Choroid plexus epithelial cell (primary cell): ENCODE results near the gene C5orf15.

Experiments
- DNase-seq: peaks from one replicate; pipeline ENCODE4 v3.0.0-alpha.2; 2010; ENCODE audit warnings: low read depth
- H3K4me3 ChIP-seq: 2 replicates; pipeline ENCODE4 v1.5.1; 2011; ENCODE audit warnings: low read depth, mild to moderate bottlenecking, control low read depth, low read length, moderate library complexity
- TF ChIP-seq, protein P1 (sequence below): conservative IDR thresholded peaks from 2 replicates; pipeline ENCODE4 v1.5.1; 2011; ENCODE audit warnings: low read depth, mild to moderate bottlenecking, control low read depth, inconsistent platforms, low read length, moderate library complexity

Gene C5orf15

DNA sequence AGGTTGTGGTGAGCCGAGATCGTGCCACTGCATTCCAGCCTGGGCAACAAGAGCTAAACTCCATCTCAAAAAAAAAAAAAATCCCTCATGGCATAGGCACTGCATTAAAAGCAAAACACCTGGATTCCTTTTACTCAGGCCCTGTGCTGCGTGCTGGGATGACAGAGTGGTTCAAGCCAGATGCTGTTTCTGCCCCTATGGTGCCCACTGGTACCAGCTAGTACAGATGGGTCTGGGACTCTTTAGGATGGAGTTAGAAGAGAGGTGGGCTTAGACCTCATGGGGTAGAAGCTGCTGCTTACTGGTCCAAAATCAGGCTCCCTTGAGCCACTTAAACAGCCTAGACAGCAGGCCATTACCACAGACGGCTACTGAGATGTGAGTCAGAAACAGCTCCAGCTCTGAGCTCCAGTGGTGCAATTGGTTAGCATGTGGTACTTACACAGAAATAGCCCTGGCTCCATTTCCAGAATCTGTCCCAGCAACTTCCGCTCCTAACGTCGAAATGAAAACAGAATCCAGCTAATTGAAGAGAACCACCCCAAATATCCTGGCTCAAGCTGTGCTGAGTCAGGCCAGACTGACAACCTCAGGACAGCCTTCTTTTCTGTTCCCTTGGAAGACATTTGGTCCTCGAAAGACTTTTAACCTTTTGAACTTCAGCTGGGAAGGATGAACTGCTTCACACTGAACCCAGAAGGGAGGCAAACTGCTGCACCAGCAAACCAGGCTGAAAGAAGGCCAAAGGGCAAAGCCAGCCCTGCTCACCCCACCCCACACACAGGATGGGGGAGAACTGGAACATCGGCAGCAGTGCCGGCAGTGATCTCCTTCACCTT is 15.5 kb downstream of the C5orf15 start:
- peak; percentile 98 for DNase-seq
- H3K4me3 ChIP-seq = no peak overlapping the region
- TF ChIP-seq, protein P1, sequence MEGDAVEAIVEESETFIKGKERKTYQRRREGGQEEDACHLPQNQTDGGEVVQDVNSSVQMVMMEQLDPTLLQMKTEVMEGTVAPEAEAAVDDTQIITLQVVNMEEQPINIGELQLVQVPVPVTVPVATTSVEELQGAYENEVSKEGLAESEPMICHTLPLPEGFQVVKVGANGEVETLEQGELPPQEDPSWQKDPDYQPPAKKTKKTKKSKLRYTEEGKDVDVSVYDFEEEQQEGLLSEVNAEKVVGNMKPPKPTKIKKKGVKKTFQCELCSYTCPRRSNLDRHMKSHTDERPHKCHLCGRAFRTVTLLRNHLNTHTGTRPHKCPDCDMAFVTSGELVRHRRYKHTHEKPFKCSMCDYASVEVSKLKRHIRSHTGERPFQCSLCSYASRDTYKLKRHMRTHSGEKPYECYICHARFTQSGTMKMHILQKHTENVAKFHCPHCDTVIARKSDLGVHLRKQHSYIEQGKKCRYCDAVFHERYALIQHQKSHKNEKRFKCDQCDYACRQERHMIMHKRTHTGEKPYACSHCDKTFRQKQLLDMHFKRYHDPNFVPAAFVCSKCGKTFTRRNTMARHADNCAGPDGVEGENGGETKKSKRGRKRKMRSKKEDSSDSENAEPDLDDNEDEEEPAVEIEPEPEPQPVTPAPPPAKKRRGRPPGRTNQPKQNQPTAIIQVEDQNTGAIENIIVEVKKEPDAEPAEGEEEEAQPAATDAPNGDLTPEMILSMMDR = no peak

DNA sequence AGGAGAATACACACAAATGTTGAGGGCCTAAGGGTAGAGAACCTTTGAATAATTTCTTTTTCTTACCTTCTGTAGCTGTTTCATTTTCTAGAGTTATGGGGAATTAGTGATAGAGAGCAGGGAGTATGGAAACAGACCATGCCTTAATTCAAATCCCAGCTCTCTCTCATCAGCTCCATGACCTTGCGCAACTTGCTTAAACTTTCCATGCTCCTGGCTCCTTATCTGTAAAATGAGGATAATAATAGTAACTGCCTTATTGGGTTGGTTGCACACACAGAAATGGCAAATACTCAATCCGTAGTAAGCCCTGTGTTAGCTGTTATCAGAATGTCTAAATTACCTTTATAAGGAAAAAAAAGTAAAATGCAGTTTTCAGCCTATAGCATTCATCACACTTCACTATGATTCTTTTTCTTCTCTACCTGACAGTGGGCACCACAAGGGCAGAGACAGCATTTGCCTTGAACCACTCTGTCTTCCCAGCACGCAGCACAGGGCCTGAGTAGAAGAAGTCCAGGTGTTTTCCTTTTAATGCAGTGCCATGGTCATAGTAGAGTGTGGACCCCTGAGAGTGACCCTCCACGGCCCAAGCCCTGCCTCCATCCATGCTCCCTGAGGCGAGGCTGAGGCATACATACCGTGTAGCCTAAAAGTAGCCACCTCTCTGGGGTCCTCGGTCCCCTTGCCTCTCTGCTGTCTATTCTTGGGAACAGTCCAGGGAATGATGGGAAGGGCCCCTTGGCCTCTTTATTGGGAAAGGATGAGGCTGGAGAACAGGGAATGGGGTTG is 17.4 kb downstream of the C5orf15 start:
- no peak for DNase-seq
- TF ChIP-seq, protein P1 = no peak
- no peak overlapping the region for H3K4me3 ChIP-seq

DNA sequence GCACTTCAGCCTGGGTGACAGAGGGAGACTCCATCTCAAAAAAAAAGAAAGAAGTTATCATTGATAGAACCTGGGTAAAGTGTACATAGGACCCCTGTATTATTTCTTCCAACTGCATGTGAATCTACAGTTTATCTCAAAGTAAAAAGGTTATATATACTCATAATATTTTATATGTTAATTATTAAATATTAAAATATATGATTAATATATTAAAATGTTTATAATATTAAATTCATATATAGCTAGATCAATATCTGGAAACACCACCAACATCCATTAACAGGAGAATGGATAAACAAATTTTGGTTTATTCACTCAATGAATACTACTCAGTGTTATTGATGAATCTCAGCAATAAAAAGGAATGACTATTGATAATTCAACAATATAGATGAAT is 19.7 kb downstream of the C5orf15 start:
- no peak overlapping the region for H3K4me3 ChIP-seq
- no peak for DNase-seq
- TF ChIP-seq, protein P1 = no peak

DNA sequence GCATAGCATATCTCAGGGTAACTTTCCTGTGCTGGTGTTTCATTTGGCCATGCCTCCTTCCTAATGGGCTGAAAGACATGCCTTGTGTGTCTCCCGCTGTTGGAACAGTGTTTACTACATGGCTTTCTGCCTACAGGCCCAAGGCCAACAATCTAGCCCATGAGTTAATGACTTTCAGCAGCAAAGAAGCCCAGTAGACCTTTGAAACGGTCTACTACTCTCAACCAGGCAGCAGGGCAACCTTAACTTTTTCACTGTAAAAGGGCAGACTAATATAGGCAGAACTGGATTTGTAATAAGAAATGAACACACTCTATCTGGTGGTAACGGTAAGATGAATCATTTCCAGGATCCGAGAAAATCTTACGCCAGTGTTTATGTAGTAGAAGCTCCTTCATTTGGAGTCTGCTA is 21.0 kb downstream of the C5orf15 start:
- peak; percentile 42 for DNase-seq
- TF ChIP-seq, protein P1 = no peak
- no peak overlapping the region for H3K4me3 ChIP-seq

DNA sequence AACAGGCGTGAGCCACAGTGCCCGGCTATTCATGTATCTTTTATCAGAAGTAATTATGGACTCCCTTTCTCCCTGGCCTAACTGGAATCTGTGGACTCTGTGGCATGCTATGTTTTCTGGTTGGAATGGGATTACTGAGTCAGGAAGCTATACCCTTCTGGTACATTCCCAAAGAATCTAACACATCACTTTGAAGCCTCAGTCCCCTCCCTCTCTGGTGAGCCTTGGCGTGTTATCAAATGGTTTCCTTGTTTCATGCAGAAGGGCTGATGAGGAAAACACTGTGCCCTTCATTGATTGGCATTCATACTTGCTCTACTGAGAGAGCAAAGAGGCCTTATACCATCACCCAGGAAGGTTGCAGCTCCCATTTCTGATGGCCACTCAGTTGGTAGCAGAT is 22.9 kb downstream of the C5orf15 start:
- DNase-seq = no peak
- H3K4me3 ChIP-seq = no peak overlapping the region
- TF ChIP-seq, protein P1 = no peak

DNA sequence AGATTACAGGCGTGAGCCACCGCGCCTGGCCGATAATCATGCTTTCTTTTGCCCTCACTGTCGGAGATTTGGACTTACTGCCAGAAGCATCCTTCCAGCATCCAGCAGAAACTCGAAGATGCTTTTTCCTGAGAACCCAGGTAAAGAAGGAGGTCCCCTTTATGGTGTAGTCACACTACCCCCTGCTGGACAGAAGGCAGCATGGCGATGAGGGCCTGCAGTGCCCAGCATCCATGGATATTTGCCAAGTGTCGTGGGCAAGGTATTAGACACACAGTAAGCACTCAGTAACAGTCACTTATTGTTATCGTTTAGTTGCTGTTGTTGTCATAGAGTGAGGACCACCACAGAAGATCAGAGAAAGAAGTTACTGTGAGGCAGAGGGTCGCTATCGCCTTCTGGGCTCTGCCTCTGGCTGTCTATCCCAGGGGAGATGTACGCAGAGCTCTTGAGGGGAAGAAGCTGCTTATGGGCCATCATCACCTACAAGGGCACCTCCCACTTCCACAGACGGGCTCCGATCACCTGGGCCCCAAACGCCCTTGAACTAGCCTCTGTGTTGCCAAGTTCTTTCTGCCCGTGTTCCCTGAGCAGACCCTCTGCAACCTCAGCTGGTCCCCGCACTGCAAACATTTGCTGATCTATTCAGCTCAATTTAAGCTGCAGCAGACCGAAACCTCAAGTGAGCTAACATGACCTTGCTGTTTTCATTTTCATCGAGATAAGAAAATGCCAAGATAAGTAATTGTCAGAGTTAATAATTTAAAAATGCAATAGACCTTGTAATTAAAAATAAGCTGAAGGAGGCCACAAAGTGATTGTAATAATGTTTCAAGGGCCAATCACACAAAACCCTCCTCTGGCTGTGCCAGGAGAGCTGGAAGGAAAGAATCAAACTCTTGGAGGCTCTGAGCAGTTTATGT is 23.9 kb downstream of the C5orf15 start:
- peak; percentile 74 for DNase-seq
- H3K4me3 ChIP-seq = no peak overlapping the region
- TF ChIP-seq, protein P1 = peak; percentile 89
